Sigmoid colon (tissue), 3 donors: ENCODE measurements around the gene EIF2S1.

Source experiments
- POLR2A ChIP-seq, 2 donors: fragments of 450-650 bp; IDR thresholded peaks; one replicate each; pipeline ENCODE4 v1.6.1; 2016; ENCODE audit warnings: antibody characterized with exemption in 2 of 2, mild to moderate bottlenecking in 2 of 2, moderate library complexity in 2 of 2
- TF ChIP-seq, protein P1 (sequence below), 4 experiments: fragments of 450-650 bp in 3 of 4; fragments of 200-600 bp in 1 of 4; IDR thresholded peaks; one replicate each; pipeline ENCODE4 v1.5.1; 2016 to 2019; ENCODE audit warnings: antibody characterized with exemption in 4 of 4, mild to moderate bottlenecking in 3 of 4, moderate library complexity in 2 of 4

DNA sequence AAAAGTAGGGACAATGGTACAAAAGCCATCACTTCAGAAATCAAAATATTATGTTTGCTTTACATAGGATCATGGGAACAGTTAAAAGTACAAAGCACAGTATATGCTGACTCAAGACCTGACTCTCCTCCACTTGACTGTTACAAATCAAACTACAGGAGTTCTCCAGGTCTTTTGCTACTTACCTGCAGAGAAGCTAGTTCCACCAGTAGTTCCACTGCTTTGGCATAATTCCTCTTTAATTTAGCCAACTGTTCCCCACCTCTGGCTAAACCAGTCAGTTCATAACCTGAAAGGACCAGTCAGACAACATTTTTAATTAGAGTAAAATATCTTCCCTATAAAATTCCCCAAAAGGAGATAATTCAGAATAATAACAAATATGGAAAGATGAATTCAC lies 14.5 kb upstream of the EIF2S1 start:
- TF ChIP-seq, protein P1, sequence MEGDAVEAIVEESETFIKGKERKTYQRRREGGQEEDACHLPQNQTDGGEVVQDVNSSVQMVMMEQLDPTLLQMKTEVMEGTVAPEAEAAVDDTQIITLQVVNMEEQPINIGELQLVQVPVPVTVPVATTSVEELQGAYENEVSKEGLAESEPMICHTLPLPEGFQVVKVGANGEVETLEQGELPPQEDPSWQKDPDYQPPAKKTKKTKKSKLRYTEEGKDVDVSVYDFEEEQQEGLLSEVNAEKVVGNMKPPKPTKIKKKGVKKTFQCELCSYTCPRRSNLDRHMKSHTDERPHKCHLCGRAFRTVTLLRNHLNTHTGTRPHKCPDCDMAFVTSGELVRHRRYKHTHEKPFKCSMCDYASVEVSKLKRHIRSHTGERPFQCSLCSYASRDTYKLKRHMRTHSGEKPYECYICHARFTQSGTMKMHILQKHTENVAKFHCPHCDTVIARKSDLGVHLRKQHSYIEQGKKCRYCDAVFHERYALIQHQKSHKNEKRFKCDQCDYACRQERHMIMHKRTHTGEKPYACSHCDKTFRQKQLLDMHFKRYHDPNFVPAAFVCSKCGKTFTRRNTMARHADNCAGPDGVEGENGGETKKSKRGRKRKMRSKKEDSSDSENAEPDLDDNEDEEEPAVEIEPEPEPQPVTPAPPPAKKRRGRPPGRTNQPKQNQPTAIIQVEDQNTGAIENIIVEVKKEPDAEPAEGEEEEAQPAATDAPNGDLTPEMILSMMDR (IDR thresholded peaks at IDR 0.05): no peak
- no peak for TF ChIP-seq POLR2A (IDR thresholded peaks at IDR 0.05)
